Keratinocyte (primary cell): ENCODE results near the gene SAYSD1. TPM values are rescaled to one million over a fixed set of nuclear protein-coding genes. Genes with fewer than 3 reads are reported as not detected.

Source experiments
- DNase-seq: peaks from one replicate; pipeline ENCODE4 v3.0.0-alpha.2; 2011; ENCODE audit warnings: low read depth, missing footprints, low spot score
- FAIRE-seq: peaks from 2 replicates; lab custom pipeline; 2011; peaks lifted over from hg19 to GRCh38; lab: Jason Lieb, UNC
- H2AFZ ChIP-seq: 2 replicates; pipeline ENCODE4 v1.6.0; 2012; ENCODE audit warnings: low read length, control low read depth, inconsistent platforms; ENCODE audit not compliant: control insufficient read depth
- H3K27ac ChIP-seq: 2 replicates; pipeline ENCODE4 v1.5.1; 2011; ENCODE audit warnings: low read length; ENCODE audit not compliant: control insufficient read depth, insufficient read depth
- H3K27me3 ChIP-seq: 3 replicates; pipeline ENCODE4 v1.6.0; 2011; ENCODE audit warnings: low read length; ENCODE audit not compliant: control insufficient read depth, insufficient read depth; ENCODE audit errors: extremely low read depth
- H3K36me3 ChIP-seq, 2 experiments: 2 replicates in 1 of 2; 3 replicates in 1 of 2; pipeline ENCODE4 v1.5.1; 2011; ENCODE audit warnings: low read length in 2 of 2, mild to moderate bottlenecking in 1 of 2; ENCODE audit not compliant: control insufficient read depth in 2 of 2, insufficient read depth in 2 of 2; ENCODE audit errors: extremely low read depth in 1 of 2
- H3K4me1 ChIP-seq: 3 replicates; pipeline ENCODE4 v1.5.1; 2011; ENCODE audit warnings: low read length; ENCODE audit not compliant: control insufficient read depth, insufficient read depth; ENCODE audit errors: extremely low read depth
- H3K4me2 ChIP-seq: 3 replicates; pipeline ENCODE4 v1.6.0; 2011; ENCODE audit warnings: low read depth, low read length; ENCODE audit not compliant: control insufficient read depth, insufficient read depth; ENCODE audit errors: extremely low read depth
- H3K4me3 ChIP-seq, 3 experiments: fragments of 200-600 bp in 1 of 3; sonication (generic) in 1 of 3; 2 replicates in 2 of 3; 3 replicates in 1 of 3; pipeline ENCODE4 v1.5.1; 2011 to 2016; ENCODE audit warnings: low read length in 3 of 3, mild to moderate bottlenecking in 3 of 3, control low read depth in 2 of 3, inconsistent platforms in 1 of 3, low read depth in 1 of 3, mixed read lengths in 1 of 3, mixed run types in 1 of 3, moderate library complexity in 1 of 3; ENCODE audit not compliant: control insufficient read depth in 2 of 3, insufficient read depth in 2 of 3; ENCODE audit errors: extremely low read depth in 1 of 3
- H3K79me2 ChIP-seq: 2 replicates; pipeline ENCODE4 v1.6.0; 2012; ENCODE audit warnings: low read length; ENCODE audit not compliant: control insufficient read depth, insufficient read depth
- H3K9ac ChIP-seq: 3 replicates; pipeline ENCODE4 v1.6.0; 2011; ENCODE audit warnings: low read length; ENCODE audit not compliant: control insufficient read depth, insufficient read depth; ENCODE audit errors: extremely low read depth
- H3K9me1 ChIP-seq: 3 replicates; pipeline ENCODE4 v1.6.0; 2011; ENCODE audit warnings: low read length; ENCODE audit not compliant: control insufficient read depth, insufficient read depth; ENCODE audit errors: extremely low read depth
- H3K9me3 ChIP-seq: 2 replicates; pipeline ENCODE4 v1.5.1; 2012; ENCODE audit warnings: low read depth, low read length; ENCODE audit not compliant: control insufficient read depth
- H4K20me1 ChIP-seq: 3 replicates; pipeline ENCODE4 v1.6.0; 2011; ENCODE audit warnings: low read length; ENCODE audit not compliant: control insufficient read depth, insufficient read depth; ENCODE audit errors: extremely low read depth
- EZH2 ChIP-seq: IDR thresholded peaks from one replicate; pipeline ENCODE4 v1.6.1; 2012; ENCODE audit warnings: inconsistent platforms, mild to moderate bottlenecking, low read length, moderate library complexity
- dilution Hi-C: fragments of 300-500 bp; cut with MboI; formaldehyde crosslinking; loops from one replicate; pipeline ENCODE4 v1.7.0; 2020; ENCODE audit warnings: low sequenced_read_pairs; ENCODE audit not compliant: extremely low pct_ligation_motif_present
- polyA minus RNA-seq, 3 experiments: library from RNA; depleted of rRNA, polyadenylated mRNA; stranded (reverse); fragments of >200 nt; gene quantifications; 1 replicate in 1 of 3; 2 replicates in 1 of 3; 3 replicates in 1 of 3; pipeline ENCODE4 v1.2.3, GENCODE V29; 2011
- polyA plus RNA-seq, 5 experiments: library from polyadenylated mRNA; depleted of rRNA in 3 of 5; stranded (reverse) in 3 of 5; stranded (forward) in 1 of 5; unstranded in 1 of 5; fragments of >200 nt; gene quantifications; 1 replicate in 1 of 5; 2 replicates in 3 of 5; 3 replicates in 1 of 5; pipeline versions ENCODE4 v1.2.1 to v1.2.3, GENCODE V29; 2011 to 2012; ENCODE audit warnings: missing spikeins in 2 of 5, low read depth in 1 of 5, low replicate concordance in 1 of 5
- TF ChIP-seq, protein P1 (sequence below), 3 experiments: IDR thresholded peaks in 1 of 3; conservative IDR thresholded peaks in 1 of 3; optimal IDR thresholded peaks in 1 of 3; 2 replicates in 2 of 3; 3 replicates in 1 of 3; pipeline versions ENCODE3 to v1.5.1; 2011; ENCODE audit warnings: low read length in 3 of 3, mild to moderate bottlenecking in 3 of 3, moderate library complexity in 2 of 3, control low read depth in 1 of 3, inconsistent platforms in 1 of 3; ENCODE audit not compliant: insufficient read depth in 2 of 3; ENCODE audit errors: extremely low read depth in 1 of 3

SAYSD1 gene, protein sequence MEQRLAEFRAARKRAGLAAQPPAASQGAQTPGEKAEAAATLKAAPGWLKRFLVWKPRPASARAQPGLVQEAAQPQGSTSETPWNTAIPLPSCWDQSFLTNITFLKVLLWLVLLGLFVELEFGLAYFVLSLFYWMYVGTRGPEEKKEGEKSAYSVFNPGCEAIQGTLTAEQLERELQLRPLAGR
- polyA plus RNA-seq (7.7 to 8.4 TPM (median 7.9 TPM) in 3 replicates), polyA minus RNA-seq (3.9 to 7.5 TPM (median 6.1 TPM) in 3 replicates)
- 1.4 TPM for polyA plus RNA-seq (2011; ENCODE audit: low read depth)
- 6.0 and 7.9 TPM in 2 replicates for polyA plus RNA-seq (2011; cell fraction: cytosol; rRNA removed)
- polyA plus RNA-seq (2011; cell fraction: nucleus; rRNA removed): 6.0 and 6.1 TPM in 2 replicates
- 4.2 and 6.8 TPM in 2 replicates for polyA plus RNA-seq (2012; ENCODE audit: low replicate concordance)
- polyA minus RNA-seq (2011; cell fraction: cytosol; rRNA and poly(A)+ RNA removed): 10.2 TPM
- 2.0 and 4.7 TPM in 2 replicates for polyA minus RNA-seq (2011; cell fraction: nucleus; rRNA and poly(A)+ RNA removed)

DNA sequence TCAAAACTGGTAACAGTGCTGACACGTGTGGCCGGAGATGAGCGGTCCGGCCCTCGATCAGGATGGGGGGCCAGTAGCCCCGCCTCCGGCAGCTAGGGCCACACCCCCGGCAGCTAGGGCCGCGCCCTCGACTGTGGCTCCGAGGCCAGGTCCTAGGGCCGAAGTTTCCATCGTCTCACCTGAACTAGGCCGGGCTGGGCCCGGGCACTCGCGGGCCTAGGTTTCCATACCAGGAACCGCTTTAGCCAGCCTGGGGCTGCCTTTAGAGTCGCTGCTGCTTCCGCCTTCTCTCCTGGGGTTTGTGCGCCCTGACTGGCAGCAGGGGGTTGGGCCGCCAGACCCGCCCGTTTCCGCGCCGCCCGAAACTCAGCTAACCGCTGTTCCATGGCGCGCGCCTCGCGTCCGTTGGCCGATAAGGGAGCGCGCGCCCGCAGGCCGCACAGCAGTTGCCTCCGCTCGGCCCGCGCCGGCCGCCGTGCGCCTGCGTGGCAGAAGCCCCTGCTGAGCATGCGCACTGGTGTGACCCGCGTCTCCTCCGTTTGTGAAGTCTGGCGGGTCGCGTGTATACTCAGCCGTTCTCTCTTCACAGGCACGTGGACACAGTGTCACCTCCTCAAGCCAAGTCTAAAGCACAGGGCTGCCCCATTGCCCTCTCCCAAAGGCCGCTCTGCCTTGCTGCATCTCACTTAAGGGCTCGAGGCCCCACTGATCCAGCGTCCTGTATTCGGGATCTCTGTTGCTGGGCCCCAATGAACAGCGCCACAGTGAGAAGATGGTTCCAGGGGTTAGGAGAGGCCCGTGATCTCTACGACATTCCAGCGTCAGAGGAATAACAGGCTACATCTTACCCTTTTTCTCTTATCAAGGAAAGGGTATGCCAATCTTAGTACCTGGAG, at the start of gene SAYSD1:
Gene SAYSD1 (minus strand): TSS at position 483 of the 896 bp plus-strand sequence. CDS start 97 bp downstream, at position 386.
- H3K4me2 ChIP-seq: peak within 1 kb of the TSS; percentile 74
- no peaks in the 10 kb centered on the region for H3K27me3 ChIP-seq
- H3K9ac ChIP-seq: peak within 1 kb of the TSS; percentile 86
- dilution Hi-C loops: no loop called here
- H4K20me1 ChIP-seq: no peaks in the 10 kb centered on the region
- H3K9me3 ChIP-seq: no peaks in the 10 kb centered on the region
- H3K4me1 ChIP-seq: peaks cover 4% of the 10 kb centered on the region
- H3K79me2 ChIP-seq: no peaks in the 10 kb centered on the region
- DNase-seq (peak; percentile 54), FAIRE-seq (no peak)
- H3K4me3 ChIP-seq: peak within 1 kb of the TSS; percentile 53 to 83 (median 77)
- no peaks in the 10 kb centered on the region for H3K36me3 ChIP-seq
- TF ChIP-seq, protein P1, sequence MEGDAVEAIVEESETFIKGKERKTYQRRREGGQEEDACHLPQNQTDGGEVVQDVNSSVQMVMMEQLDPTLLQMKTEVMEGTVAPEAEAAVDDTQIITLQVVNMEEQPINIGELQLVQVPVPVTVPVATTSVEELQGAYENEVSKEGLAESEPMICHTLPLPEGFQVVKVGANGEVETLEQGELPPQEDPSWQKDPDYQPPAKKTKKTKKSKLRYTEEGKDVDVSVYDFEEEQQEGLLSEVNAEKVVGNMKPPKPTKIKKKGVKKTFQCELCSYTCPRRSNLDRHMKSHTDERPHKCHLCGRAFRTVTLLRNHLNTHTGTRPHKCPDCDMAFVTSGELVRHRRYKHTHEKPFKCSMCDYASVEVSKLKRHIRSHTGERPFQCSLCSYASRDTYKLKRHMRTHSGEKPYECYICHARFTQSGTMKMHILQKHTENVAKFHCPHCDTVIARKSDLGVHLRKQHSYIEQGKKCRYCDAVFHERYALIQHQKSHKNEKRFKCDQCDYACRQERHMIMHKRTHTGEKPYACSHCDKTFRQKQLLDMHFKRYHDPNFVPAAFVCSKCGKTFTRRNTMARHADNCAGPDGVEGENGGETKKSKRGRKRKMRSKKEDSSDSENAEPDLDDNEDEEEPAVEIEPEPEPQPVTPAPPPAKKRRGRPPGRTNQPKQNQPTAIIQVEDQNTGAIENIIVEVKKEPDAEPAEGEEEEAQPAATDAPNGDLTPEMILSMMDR (optimal IDR thresholded peaks at IDR 0.05 in 1 of 3, IDR thresholded peaks at IDR 0.05 in 1 of 3, conservative IDR thresholded peaks at IDR 0.05 in 1 of 3; ENCODE audit: extremely low read depth in 1 of 3, insufficient read depth in 2 of 3, low read length in 3 of 3): no peak
- no peak for TF ChIP-seq EZH2
- H3K9me1 ChIP-seq: no peaks in the 10 kb centered on the region
- peak within 1 kb of the TSS; percentile 84 for H3K27ac ChIP-seq
- peak within 1 kb of the TSS; percentile 96 for H2AFZ ChIP-seq

DNA sequence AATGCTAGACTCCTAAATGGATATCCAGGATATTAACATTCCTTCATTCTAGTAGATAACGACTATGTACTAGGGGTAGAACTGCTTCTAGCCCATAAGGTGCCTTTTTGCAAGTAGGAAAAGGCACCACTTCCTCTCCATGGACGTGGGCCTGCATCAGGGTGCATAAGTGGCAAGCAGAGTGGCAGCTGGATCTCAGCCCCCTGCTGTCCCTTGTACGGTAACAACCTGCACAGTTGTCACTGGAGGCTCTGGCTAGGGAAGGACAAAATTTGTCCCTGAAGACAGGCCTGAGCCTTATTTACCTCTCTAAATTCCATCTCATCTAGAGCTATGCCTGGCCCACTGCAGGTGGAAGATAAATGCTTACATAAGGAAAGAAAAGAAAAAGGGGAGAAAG, 42.5 kb upstream of the SAYSD1 start:
- Histone ChIP-seq H3K79me2 (no peaks in the 10 kb centered on the region), H4K20me1 (no peaks in the 10 kb centered on the region), H2AFZ (no peak overlapping the region), H3K27ac (no peak overlapping the region), H3K4me1 (no peaks in the 10 kb centered on the region), H3K9ac (no peak overlapping the region), H3K4me2 (no peak overlapping the region), H3K9me3 (no peaks in the 10 kb centered on the region), H3K27me3 (no peaks in the 10 kb centered on the region), H3K4me3 (no peak overlapping the region), H3K36me3 (no peaks in the 10 kb centered on the region), H3K9me1 (no peaks in the 10 kb centered on the region)
- dilution Hi-C loops: no loop called here
- FAIRE-seq (no peak), DNase-seq (no peak)
- TF ChIP-seq, protein P1 (optimal IDR thresholded peaks at IDR 0.05 in 1 of 3, IDR thresholded peaks at IDR 0.05 in 1 of 3, conservative IDR thresholded peaks at IDR 0.05 in 1 of 3; ENCODE audit: extremely low read depth in 1 of 3, insufficient read depth in 2 of 3, low read length in 3 of 3): no peak
- TF ChIP-seq EZH2: no peak
